ENCODE results near the gene SMIM45.

DNA sequence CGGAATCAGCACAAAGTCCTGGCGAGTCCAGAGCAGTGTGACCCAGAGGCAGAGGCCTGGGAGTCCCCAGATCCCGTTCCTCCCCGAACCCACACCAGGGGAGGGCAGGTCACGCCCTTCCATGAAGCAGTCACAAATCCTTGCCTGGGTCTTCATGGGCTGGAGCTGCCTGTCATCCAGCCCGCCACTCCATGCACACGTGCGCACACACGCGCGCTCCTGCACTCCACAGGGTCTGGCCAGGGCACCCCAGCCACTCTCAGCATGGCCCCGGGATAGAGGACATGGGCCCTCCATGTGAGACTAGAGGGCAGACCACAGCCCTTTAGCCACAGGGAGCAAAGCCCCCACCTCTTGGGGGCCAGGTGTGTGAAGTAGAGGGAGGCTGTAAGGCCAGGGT, 19.6 kb upstream of the SMIM45 start:
- TF ChIP-seq CTCF (conservative IDR thresholded peaks at IDR 0.05) = no peak
- TF ChIP-seq EZH2 (IDR thresholded peaks at IDR 0.05; ENCODE audit: low read depth) = no peak

Data from PC-9 (cell line).